H54 (cell line): Measurements from ENCODE around the gene KCNAB1.
"Not testable (repeated sequence)": the region's sequence is repeated elsewhere in the genome, so short reads cannot be mapped to it uniquely, and the experiment has no call there.

ENCODE experiments used
- DNase-seq: peaks from one replicate; pipeline ENCODE4 v3.0.0; 2011; ENCODE audit warnings: low spot score, mixed read lengths; ENCODE audit not compliant: insufficient read length
- FAIRE-seq: peaks from 3 replicates; lab custom pipeline; 2011; peaks lifted over from hg19 to GRCh38; lab: Jason Lieb, UNC
- POLR2A ChIP-seq: IDR thresholded peaks from 2 replicates; pipeline ENCODE4 v1.6.1; 2011; ENCODE audit warnings: low read depth, mild to moderate bottlenecking, low read length

The KCNAB1 gene

GRCh38 chr3:156175570-156175969 is 55.2 kb downstream of the KCNAB1 start:
- FAIRE-seq (peak; percentile 27), DNase-seq (no peak)
- TF ChIP-seq POLR2A, result no peak

DNA sequence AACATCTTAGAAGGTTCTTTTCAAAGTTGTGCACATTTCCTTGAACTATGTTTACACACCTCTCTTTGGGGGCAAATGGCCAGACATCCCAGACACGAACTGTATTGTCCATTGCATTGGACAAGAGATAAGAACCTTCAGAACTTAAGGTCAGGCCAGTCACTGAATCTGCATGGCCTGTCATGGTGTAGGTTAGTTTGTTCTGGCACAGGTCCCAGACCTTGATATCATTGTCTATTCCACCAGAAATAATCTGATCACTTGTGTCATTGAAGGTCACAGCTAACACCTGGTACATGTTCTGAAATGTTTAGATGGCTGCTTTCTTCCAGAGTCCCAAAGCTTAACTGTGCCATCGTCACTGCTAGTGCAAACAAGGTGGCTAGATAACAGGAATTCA is 55.7 kb downstream of the KCNAB1 start:
- TF ChIP-seq POLR2A, result no peak
- no peak for DNase-seq
- FAIRE-seq, result no peak

- FAIRE-seq (no peak), DNase-seq (no peak)
- no peak for TF ChIP-seq POLR2A
Measured at GRCh38 chr3:156176629-156177210, 56.3 kb downstream of the KCNAB1 start.

- no peak for FAIRE-seq
- no peak for TF ChIP-seq POLR2A
Measured at GRCh38 chr3:156180077-156180476, 59.7 kb downstream of the KCNAB1 start.

GRCh38 chr3:156181509-156181908 is 61.1 kb downstream of the KCNAB1 start:
- no peak for TF ChIP-seq POLR2A
- peak; percentile 23 for DNase-seq
- peak; percentile 58 for FAIRE-seq

More at GRCh38 chr3:156180077-156180476, 59.7 kb downstream of the KCNAB1 start:
- DNase-seq, result no peak

- no peak for TF ChIP-seq POLR2A
- no peak for DNase-seq
- no peak for FAIRE-seq
Measured at GRCh38 chr3:156183396-156183795, 63.0 kb downstream of the KCNAB1 start.

- no peak for FAIRE-seq
- DNase-seq, result no peak
- TF ChIP-seq POLR2A, result no peak
Measured at GRCh38 chr3:156184156-156184555, 63.8 kb downstream of the KCNAB1 start.

DNA sequence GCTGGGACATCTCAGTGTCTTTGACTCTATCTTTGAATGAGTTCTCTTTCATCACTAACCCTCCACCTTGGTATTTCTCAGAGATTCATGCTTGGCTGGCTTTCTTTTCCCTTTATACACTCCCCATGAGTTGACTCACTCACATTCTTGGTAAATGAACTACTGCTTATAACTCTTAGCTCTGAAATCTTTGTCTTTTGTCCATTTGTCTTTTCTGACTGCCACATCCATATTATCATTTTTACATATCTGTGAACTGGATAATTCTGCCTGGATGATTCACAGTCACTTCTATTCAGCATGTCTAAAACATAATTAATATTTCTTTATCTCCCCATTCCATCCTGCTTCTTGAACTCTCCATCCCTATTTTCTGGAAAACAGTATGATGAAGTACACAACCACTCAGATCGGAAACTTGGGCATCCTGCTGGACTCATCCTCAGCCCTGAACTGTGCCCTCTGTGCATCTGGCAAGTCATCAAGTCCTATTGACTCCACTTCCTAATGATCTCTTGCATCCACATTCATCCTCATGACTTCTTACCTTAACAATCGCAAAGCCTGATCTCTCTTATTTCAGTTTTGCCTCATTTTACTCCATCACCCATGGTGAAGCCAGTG is 66.9 kb downstream of the KCNAB1 start:
- FAIRE-seq, result no peak
- no peak for TF ChIP-seq POLR2A
- peak; percentile 33 for DNase-seq

- DNase-seq (no peak), FAIRE-seq (no peak)
- TF ChIP-seq POLR2A, result no peak
Measured at GRCh38 chr3:156188757-156189156, 68.4 kb downstream of the KCNAB1 start.

DNA sequence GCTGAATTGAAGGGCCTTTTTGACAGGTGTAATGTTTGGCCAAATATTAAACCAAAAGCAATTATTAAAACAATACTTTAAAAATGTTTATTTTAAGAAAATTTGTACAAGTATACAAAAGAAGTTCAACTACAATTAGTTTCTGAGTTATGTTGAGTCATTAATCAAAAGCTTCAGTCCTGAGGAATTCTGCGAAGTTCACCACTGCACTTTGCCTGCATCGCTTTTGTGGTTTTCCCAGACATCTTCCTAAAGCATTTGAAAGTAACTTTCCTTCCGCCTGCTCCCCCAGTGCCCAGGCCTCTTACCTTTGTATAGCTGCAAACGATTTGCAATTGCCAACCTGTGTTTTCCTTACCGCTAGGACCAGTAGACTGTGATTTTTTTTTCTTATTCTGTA is 69.5 kb downstream of the KCNAB1 start:
- TF ChIP-seq POLR2A, result no peak
- FAIRE-seq (no peak), DNase-seq (no peak)

GRCh38 chr3:156194945-156195344 is 74.6 kb downstream of the KCNAB1 start:
- not testable (repeated sequence) for FAIRE-seq, DNase-seq

DNA sequence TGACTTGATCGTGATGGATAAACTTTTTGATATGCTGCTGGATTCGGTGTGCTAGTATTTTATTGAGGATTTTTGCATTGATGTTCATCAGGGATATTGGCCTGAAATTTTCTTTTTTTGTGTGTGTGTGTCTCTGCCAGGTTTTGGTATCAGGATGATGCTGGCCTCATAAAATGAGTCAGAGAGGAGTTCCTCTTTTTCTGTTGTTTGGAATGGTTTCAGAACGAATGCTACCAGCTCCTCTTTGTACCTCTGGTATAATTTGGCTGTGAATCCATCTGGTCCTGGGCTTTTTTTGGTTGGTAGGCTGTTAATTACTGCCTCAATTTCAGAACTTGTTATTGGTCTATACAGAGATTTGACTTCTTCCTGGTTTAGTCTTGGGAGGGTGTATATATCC is 76.8 kb downstream of the KCNAB1 start:
- FAIRE-seq, DNase-seq: not testable (repeated sequence)

- DNase-seq (no peak), FAIRE-seq (no peak)
- no peak for TF ChIP-seq POLR2A
Measured at GRCh38 chr3:156201411-156202405, 81.3 kb downstream of the KCNAB1 start.

- DNase-seq (no peak), FAIRE-seq (no peak)
- no peak for TF ChIP-seq POLR2A
Measured at GRCh38 chr3:156206157-156206556, 85.8 kb downstream of the KCNAB1 start.
